ENCODE measurements around the gene CSTF3.

- no peak for TF ChIP-seq CTCF (IDR thresholded peaks at IDR 0.05)
- no peak for TF ChIP-seq POLR2A (IDR thresholded peaks at IDR 0.05)
Observed at GRCh38 chr11:33067294-33067693, 94.0 kb downstream of the CSTF3 start.

Measured in body of pancreas (tissue), 4 donors.